GM18508 (cell line): ENCODE data around the gene PRKAG2.

Experiments used
- ATAC-seq: cut with Tn5 transposase; IDR thresholded peaks from one replicate; pipeline ENCODE4 v1.9.1; 2021; ENCODE audit warnings: moderate number of reproducible peaks; ENCODE audit not compliant: insufficient read depth, unreplicated experiment

Gene PRKAG2

GRCh38 chr7:151901828-151902227 is 24.9 kb upstream of the PRKAG2 start:
- ATAC-seq, result no peak

DNA sequence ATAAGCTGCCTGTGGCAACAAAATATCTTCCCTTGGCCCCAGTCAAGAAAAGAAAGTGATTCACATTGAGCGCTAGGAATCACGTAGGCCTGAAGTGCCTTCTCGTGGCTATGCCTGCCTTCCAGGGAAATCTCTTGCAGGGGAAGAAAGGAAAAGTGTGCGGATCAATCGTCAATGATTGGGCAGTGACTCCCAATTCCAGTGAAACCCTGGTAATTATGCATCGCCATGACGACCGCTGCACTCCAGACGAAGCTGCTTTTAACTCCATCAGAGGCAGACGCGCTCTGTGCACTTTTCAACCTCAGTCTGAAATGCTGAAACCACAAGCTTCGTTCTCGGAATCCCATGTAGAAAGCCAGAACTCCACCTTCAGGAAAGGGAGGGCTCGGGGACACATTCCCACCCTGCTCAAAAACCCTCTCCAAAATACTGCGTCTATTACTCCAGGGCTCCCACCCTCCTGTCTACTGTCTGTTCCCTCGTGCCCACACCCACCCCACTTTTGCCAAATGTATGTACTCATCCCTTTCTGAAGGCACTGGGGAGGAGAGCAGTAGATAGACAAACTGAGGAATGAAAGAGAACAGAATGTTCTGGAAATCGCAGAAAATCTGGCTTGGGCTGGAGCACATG is 24.2 kb upstream of the PRKAG2 start:
- no peak for ATAC-seq

DNA sequence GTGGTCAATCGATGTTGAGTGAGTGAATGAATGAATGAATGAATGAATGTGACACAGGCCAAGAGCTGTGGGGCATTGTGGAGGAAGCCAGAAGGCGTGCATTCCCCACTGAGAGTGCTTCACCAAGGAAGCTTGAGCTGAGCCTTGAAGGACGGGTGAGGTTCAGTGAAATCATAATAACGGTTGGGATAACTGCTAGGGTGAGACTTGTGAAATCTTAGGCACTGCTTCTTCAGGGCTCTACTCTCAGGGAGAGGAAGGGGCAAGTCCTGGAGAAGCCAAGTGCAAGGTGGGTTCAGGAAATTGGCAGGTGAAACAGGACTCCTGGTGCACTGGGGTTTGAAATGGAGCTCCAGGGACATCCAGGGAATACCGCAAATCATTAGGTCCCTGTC is 23.7 kb upstream of the PRKAG2 start:
- ATAC-seq, result no peak

- no peak for ATAC-seq
These were observed 22.8 kb upstream of the PRKAG2 start for GRCh38 chr7:151899513-151900360.

- no peak for ATAC-seq
These were observed 21.2 kb upstream of the PRKAG2 start for GRCh38 chr7:151897951-151898686.

GRCh38 chr7:151897161-151897731 is 20.3 kb upstream of the PRKAG2 start:
- ATAC-seq, result no peak

GRCh38 chr7:151896486-151896885 is 19.6 kb upstream of the PRKAG2 start:
- no peak for ATAC-seq

GRCh38 chr7:151896086-151896485 is 19.2 kb upstream of the PRKAG2 start:
- no peak for ATAC-seq

DNA sequence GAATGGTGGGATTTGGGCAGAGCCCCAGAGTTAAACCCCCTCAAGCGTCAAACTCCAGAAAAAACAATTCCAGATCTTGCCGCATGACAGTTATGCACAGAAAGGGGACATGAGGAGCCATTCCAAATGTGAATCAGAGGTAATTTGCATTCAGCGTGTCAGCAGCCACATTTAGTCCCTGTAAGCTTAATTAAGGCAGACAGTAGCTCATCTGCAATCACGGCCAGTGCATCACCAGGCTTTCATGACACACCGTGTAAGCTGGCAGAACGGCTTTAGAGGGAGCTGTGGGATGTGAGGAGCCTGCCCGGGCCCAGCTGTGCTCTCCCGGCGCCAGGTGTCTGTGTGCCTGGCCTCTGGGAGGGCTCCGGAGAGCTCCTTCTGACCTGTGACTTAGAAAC is 18.7 kb upstream of the PRKAG2 start:
- no peak for ATAC-seq

DNA sequence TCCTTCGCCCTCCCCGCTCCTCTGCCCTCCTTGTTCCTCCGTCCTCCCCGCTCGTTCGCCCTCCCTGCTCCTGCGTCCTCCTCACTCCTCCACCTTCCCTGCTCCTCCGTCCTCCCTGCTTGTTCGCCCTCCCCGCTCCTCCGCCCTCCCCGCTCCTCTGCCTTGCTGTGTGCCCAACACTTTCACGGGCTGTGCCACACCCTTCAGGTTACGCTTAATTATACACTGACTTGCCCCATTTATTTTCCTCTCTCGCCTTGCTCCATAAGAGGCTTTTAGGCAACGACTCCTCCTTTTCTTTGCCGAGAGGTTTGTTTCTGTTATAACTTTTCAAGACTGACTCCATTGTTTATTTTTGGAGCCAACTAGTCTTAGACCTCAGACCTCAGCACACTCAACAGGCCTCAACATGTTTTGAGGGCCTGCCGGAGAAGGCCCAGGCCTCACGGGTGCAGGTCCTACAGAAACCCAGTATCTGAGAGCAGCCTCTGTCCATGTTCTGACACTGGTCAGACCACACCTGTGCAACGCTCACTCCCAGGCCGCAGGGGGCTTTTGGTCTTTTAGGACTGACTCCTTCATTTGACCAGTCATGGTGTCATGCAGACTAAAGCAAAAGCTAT is 18.2 kb upstream of the PRKAG2 start:
- ATAC-seq, result no peak

DNA sequence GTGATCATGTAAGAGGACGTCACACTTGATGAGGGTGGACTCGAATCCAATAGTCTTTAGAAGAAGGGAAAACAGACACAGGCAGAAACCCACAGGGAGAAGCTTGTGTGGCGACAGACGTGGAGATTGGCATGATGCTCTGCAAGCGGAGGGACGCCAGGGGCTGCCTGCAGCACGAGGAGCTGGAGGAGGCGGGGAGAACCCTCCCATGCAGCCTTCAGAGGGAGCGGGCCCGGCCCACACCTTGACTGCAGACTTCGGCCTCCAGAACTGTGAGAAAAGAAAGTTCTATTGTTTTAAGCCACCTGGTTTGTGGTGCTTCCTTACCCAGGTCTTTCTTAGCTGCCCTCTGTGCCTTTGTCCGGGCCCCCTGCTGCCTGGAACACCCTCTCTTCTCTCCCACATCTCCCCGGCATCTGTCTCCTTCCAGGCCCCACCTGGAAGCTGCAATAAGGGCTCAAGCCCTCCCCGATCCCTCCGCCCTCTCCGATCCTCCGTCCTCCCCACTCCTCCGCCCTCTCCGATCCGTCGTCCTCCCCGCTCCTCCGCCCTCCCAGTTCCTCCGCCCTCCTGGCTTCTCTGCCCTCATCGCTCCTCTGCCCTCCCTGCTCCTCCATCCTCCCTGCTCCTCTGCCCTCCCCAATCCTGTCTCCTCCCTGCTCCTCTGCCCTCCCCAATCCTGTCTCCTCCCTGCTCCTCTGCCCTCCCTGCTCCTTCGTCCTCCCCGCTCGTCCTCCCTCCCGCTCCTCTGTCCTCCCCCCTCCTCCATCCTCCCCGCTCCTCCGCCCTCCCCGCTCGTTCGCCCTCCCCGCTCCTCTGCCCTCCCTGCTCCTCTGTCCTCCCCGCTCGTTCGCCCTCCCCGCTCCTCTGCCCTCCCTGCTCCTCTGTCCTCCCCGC is 17.4 kb upstream of the PRKAG2 start:
- no peak for ATAC-seq

- no peak for ATAC-seq
These were observed 16.5 kb upstream of the PRKAG2 start for GRCh38 chr7:151893405-151893923.

GRCh38 chr7:151891753-151892152 is 14.8 kb upstream of the PRKAG2 start:
- no peak for ATAC-seq

- ATAC-seq, result no peak
These were observed 14.3 kb upstream of the PRKAG2 start for GRCh38 chr7:151891182-151891581.

- ATAC-seq, result no peak
These were observed 13.6 kb upstream of the PRKAG2 start for GRCh38 chr7:151890355-151891004.

DNA sequence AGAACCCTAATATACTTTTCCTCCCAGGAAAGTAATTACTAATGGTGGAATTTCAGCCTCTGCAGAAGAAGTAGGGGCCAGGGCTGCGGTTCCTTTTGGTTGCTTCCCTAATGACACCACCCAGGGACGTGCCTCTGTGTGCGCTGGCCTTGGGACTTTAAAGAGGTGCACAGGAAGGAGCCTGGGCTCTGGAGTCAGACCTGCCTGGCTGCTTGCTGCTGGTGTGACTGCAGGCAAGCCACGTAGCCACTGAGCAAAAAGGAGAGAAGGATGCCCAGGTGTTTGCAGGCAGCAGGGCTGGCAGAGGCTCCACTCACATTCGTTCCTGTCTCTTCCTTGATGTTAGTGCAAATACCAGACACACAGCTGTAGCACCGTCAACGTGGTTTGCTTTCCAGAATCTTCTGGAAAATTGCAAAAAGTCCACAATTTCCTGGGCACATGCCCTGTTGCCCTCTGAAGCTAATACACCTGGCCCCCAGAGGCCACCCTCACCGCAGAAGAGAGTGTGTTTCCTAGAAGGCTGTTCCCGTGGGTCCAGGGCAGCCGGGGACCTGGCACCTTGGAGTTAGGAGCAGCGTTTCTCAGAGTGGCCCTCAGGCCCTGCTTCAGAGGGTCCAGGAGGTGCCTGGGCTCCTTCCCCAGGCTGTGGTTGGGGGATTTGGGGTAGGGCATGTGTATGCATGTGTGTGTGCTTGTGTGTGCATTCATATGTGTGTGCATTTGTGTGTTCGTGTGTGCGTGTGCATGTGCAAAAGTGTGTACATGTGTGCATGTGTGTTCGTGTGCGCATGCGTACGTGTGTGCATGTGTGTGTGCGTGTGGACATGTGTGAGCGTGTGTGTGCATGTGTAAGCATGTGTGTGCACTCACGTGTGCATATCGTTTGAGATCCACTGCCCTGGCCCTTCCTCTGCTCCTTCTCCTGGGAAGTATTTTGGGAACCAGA is 12.8 kb upstream of the PRKAG2 start:
- no peak for ATAC-seq
